SH-SY5Y (cell line): ENCODE measurements around the gene CCNY.

Experiments used
- GATA2 ChIP-seq: IDR thresholded peaks from 2 replicates; pipeline ENCODE4 v1.6.1; 2011; ENCODE audit warnings: mild to moderate bottlenecking, low read depth, low read length
- GATA3 ChIP-seq: IDR thresholded peaks from 2 replicates; pipeline ENCODE4 v1.6.1; 2011; ENCODE audit warnings: low read depth, mild to moderate bottlenecking, low read length, moderate library complexity

The CCNY gene

GRCh38 chr10:35447693-35448407 is 111.5 kb downstream of the CCNY start:
- no peak for TF ChIP-seq GATA3
- no peak for TF ChIP-seq GATA2

DNA sequence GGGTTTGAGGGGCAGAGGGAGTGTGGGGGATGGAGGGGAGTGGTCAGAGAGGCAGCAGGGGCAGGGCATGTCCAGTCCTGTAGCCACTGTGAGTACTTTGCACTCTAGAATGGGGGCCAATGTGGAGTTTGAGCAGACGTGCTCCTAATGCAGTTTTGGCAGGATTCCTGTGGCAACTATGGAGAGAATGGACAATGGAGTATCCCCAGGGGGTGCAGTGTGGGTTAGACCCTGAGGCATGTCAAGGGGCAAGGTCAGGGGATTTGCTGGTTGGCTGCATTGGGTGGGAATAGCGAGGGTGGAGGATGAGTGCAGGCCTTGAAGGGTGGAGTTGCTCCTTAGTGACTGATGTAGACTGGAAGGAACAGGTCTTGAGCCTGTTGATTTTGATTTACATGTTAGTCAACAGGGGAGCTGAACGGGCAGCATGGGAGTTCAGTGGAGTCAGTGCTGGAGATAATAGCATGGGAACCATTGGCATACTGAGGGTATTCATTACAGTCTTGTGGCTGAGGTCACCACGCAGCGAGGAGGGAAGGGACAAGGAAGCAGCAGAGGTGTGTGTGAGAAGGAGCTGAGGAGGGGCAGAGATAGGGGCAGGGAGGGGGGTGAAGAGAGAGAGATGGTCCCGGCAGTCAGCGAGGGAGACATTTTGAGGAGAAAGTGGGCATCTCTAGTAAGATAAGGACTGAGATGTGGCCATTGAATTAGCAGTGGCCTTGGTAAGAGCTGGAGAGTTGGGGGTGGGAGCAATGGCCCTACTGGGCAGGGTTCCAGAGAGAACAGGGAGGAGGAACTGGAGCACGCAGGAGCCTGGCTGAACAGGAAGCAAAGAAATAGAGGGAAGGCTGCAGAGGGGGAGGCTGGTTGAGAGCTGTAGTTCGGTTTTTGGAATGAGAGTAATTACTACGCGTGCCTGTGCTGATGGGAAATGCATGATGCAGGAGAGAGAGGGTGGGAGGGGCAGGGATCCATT is 112.7 kb downstream of the CCNY start:
- no peak for TF ChIP-seq GATA3
- TF ChIP-seq GATA2: no peak

DNA sequence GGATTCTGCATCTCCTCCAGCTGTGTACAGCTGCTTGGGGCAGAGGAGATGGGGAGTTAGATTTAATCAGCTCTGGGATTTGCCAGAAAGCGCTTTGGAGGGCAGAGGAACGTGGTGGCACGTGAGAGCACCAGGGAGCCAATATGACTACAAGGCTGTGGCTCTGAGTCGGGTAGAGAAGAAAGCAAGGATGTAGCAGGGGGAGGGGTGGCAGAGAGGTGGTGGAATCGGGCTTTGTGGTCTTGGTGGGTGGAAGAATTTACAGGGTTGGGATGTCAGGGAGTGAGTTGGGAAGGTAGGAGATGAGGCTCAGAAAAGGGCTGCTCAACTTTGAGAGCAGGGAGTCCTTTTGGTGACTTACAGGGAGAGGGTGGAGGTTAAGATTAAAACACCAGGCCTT is 113.6 kb downstream of the CCNY start:
- TF ChIP-seq GATA3 (no peak), GATA2 (no peak)

DNA sequence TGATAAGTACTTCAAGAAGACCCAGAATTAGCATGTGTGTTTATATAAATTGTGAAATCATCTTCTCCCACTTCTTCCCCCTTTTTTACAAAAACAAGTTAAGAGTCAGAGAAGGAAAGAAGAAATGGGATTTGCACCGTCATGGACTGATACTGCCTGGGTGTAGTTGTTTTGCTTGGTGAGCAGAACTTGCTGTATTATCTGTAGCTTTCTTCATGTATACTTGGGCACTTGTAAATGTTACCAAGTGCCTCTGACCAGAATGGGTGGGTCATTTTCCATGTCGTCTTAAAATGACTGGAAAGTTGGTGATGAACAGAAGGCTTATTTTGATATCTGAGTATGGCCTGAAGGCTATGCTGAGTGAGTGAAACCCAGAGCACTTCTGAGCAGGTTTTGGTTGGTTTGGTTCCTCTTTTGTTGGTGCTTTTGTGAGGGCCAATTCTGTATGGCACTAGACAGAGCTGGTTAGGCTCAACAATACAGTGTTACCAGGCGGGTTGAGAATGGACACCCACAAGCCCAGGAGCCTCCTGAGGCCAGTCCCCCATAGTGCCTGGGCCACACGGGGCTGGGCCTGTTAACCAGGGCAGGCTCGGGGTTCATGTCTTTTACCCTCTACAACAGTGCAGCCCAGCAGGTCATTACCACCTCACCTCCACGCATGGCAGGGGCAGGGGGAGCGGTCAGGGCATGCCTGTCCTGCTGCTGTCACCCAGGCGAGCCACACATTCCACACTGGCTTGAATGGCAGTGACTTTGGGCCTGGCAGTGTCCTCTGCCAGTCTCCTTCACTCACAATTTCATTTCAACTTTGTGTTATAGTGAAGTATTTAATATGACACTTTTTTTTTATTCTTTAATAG is 115.1 kb downstream of the CCNY start:
- TF ChIP-seq GATA2 (no peak), GATA3 (no peak)

DNA sequence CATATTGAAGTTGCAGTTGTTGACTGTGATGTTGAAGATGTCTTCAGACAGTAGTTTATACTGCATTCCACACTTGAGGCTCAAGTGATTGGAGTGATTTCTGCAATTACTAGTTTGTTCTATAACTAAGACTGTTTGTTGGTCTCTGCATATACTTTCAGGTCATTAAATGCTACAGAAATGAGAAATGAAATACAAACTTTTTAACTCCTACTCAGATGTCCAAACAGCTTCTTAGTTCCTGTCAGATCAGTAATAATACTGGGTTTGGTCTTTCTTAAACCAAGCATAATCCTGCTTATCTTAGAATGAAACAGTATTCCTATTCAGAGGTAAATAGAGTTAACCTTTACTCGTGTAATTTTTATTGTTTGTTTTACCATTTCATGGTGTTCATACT is 115.9 kb downstream of the CCNY start:
- TF ChIP-seq GATA3: no peak
- no peak for TF ChIP-seq GATA2

GRCh38 chr10:35452847-35453246 is 116.5 kb downstream of the CCNY start:
- TF ChIP-seq GATA2: no peak
- TF ChIP-seq GATA3: no peak

- TF ChIP-seq GATA3 (no peak), GATA2 (no peak)
These were observed 117.7 kb downstream of the CCNY start for GRCh38 chr10:35453855-35454532.

DNA sequence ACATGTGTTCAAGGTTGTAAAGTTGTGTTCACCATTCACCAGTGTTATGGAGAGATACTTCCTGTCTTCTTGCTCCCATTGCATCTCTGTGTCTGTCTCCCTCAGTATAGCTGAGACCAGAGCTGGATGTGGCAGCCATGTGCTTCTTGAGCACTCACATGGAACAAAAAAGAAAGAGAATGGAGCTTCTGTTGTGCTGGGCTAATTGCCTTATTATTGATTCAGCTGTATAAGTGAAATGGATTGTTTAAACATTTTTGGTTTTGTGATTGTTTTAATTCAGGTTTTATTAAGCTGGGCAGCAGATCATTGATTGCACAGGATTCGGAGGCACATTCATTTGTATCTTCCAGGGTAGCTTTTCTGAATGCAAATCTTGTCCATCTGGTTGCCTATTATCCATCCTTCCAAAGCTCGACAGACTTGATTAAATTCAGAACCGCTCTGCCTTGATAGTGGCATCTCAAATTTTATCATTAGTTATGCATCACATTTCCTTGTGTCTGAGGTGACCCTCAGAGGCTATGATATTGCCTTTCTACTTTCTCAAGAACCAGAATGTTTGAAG is 119.9 kb downstream of the CCNY start:
- TF ChIP-seq GATA2: no peak
- no peak for TF ChIP-seq GATA3

- TF ChIP-seq GATA3: no peak
- TF ChIP-seq GATA2: no peak
These were observed 120.5 kb downstream of the CCNY start for GRCh38 chr10:35456784-35457183.

GRCh38 chr10:35458500-35459448 is 122.5 kb downstream of the CCNY start:
- no peak for TF ChIP-seq GATA3
- no peak for TF ChIP-seq GATA2

GRCh38 chr10:35459449-35459847 is 123.1 kb downstream of the CCNY start:
- TF ChIP-seq GATA2: no peak

- TF ChIP-seq GATA2 (no peak), GATA3 (no peak)
These were observed 124.6 kb downstream of the CCNY start for GRCh38 chr10:35460852-35461460.

DNA sequence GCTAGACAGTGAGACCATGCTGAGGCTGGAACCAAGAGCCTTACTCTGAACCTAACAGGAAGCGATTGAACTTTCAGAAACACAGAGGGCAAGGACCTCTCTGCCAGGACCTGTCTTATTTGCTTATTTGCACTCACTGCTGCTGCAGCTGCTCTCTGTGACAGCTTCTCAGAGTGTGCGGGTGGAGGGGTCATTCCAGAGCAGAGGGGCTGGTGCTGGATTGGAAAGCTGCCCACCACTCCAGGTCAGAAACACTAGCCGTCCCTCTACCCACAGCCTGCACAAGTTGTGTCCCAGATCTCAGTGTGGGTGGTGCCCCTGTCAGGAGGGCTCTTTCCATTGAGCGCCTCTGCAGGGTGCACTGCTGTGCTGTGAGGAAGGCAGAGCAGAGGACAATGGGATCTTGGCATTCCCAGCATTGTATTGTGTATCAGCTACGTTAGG is 126.2 kb downstream of the CCNY start:
- TF ChIP-seq GATA3 (no peak), GATA2 (no peak)
